GM23338 (cell line): ENCODE data around the gene TMEM255B. TPM values are rescaled to one million over a fixed set of nuclear protein-coding genes. Genes with fewer than 3 reads are reported as not detected.

ENCODE experiments used
- ATAC-seq: fragments of 200-7000 bp; cut with Tn5 transposase; 3 replicates; pipeline ENCODE4 v1.9.1; 2020
- DNase-seq: peaks from one replicate; pipeline ENCODE4 v3.0.0-alpha.2; 2015; ENCODE audit warnings: low spot score
- H2AFZ ChIP-seq: fragments of 200-600 bp; sonication (generic); 2 replicates; pipeline ENCODE4 v1.8.0; 2016; ENCODE audit warnings: antibody characterized with exemption, mild to moderate bottlenecking, moderate library complexity
- H3F3A ChIP-seq: fragments of 200-600 bp; sonication (generic); replicated peaks from 2 replicates; pipeline ENCODE4 v1.8.0; 2017; ENCODE audit warnings: antibody characterized with exemption, mixed run types, low read depth
- H3K27ac ChIP-seq: fragments of 200-600 bp; sonication (generic); 2 replicates; pipeline ENCODE4 v1.6.1; 2016; ENCODE audit warnings: low read depth
- H3K27me3 ChIP-seq: fragments of 200-600 bp; sonication (generic); 2 replicates; pipeline ENCODE4 v1.8.0; 2016; ENCODE audit warnings: mild to moderate bottlenecking, mixed run types, moderate library complexity; ENCODE audit not compliant: insufficient read depth
- H3K36me3 ChIP-seq: fragments of 200-600 bp; sonication (generic); 2 replicates; pipeline ENCODE4 v1.8.0; 2016; ENCODE audit warnings: mild to moderate bottlenecking; ENCODE audit not compliant: insufficient read depth
- H3K4me1 ChIP-seq: fragments of 200-600 bp; sonication (generic); 2 replicates; pipeline ENCODE4 v1.8.0; 2016; ENCODE audit warnings: mild to moderate bottlenecking, moderate library complexity; ENCODE audit not compliant: insufficient read depth
- H3K4me2 ChIP-seq: fragments of 200-600 bp; sonication (generic); 2 replicates; pipeline ENCODE4 v1.7.1; 2017; ENCODE audit warnings: mixed run types
- H3K4me3 ChIP-seq: fragments of 200-600 bp; sonication (generic); 2 replicates; pipeline ENCODE4 v1.6.1; 2016; ENCODE audit warnings: mixed run types
- H3K79me2 ChIP-seq: fragments of 200-600 bp; sonication (generic); replicated peaks from 2 replicates; pipeline ENCODE4 v1.8.0; 2017; ENCODE audit warnings: mild to moderate bottlenecking; ENCODE audit not compliant: insufficient read depth
- H3K9me2 ChIP-seq: fragments of 200-600 bp; sonication (generic); 2 replicates; pipeline ENCODE4 v1.8.0; 2017; ENCODE audit not compliant: insufficient read depth
- H4K20me1 ChIP-seq: fragments of 200-600 bp; sonication (generic); replicated peaks from 2 replicates; pipeline ENCODE4 v1.8.0; 2017; ENCODE audit warnings: mild to moderate bottlenecking; ENCODE audit not compliant: insufficient read depth
- H3K27ac Mint-ChIP-seq: 2 replicates; pipeline ENCODE4 v1.8.0; 2020; ENCODE audit warnings: inconsistent platforms, mild to moderate bottlenecking, moderate library complexity, mixed read lengths
- H3K27me3 Mint-ChIP-seq: 3 replicates; pipeline ENCODE4 v1.8.0; 2022; ENCODE audit warnings: low read depth, mild to moderate bottlenecking, moderate library complexity, mixed read lengths, inconsistent platforms; ENCODE audit not compliant: insufficient read depth, poor library complexity
- H3K36me3 Mint-ChIP-seq: 3 replicates; pipeline ENCODE4 v1.8.0; 2021; ENCODE audit warnings: low read depth, mild to moderate bottlenecking, inconsistent platforms, moderate library complexity, mixed read lengths
- H3K4me1 Mint-ChIP-seq: 3 replicates; pipeline ENCODE4 v1.8.0; 2020; ENCODE audit warnings: mild to moderate bottlenecking, inconsistent platforms, mixed read lengths
- H3K4me3 Mint-ChIP-seq: 3 replicates; pipeline ENCODE4 v1.8.0; 2021; ENCODE audit warnings: moderate library complexity, mild to moderate bottlenecking, inconsistent platforms, mixed read lengths
- H3K9me3 Mint-ChIP-seq: 3 replicates; pipeline ENCODE4 v1.8.0; 2020; ENCODE audit warnings: moderate library complexity, mild to moderate bottlenecking, inconsistent platforms, mixed read lengths
- CREB1 ChIP-seq: fragments of 250-450 bp; sonication (Bioruptor Pico); IDR thresholded peaks from 2 replicates; pipeline ENCODE4 v1.5.0; 2020; ENCODE audit warnings: low read depth, mild to moderate bottlenecking, moderate library complexity
- CTCF ChIP-seq, 2 experiments: fragments of 200-600 bp in 1 of 2; sonication (generic) in 1 of 2; conservative IDR thresholded peaks; 2 replicates each; pipeline versions ENCODE4 v1.5.1 to v1.6.1; 2016 to 2017; ENCODE audit warnings: antibody characterized with exemption in 2 of 2, low read depth in 2 of 2, mild to moderate bottlenecking in 2 of 2, moderate library complexity in 1 of 2
- EZH2 ChIP-seq: fragments of 200-600 bp; sonication (generic); IDR thresholded peaks from one replicate; pipeline ENCODE4 v1.8.0; 2017; ENCODE audit warnings: antibody characterized with exemption, mild to moderate bottlenecking, low read depth; ENCODE audit not compliant: unreplicated experiment
- EZH2phosphoT487 ChIP-seq: fragments of 200-600 bp; sonication (generic); IDR thresholded peaks from one replicate; pipeline ENCODE4 v1.8.1; 2018; ENCODE audit warnings: antibody characterized with exemption; ENCODE audit not compliant: unreplicated experiment
- JUNB ChIP-seq: IDR thresholded peaks from one replicate; pipeline ENCODE4 v1.6.1; 2016; ENCODE audit warnings: antibody characterized with exemption; ENCODE audit not compliant: unreplicated experiment
- NANOG ChIP-seq: IDR thresholded peaks from 2 replicates; pipeline ENCODE4 v1.6.1; 2016; ENCODE audit warnings: antibody characterized with exemption, borderline replicate concordance
- POLR2AphosphoS5 ChIP-seq: IDR thresholded peaks from 2 replicates; pipeline ENCODE4 v1.6.1; 2016; ENCODE audit warnings: antibody characterized with exemption, low read depth
- REST ChIP-seq: IDR thresholded peaks from one replicate; pipeline ENCODE4 v1.6.1; 2018; ENCODE audit warnings: antibody characterized with exemption; ENCODE audit not compliant: unreplicated experiment
- STAT1 ChIP-seq: IDR thresholded peaks from one replicate; pipeline ENCODE4 v1.6.1; 2016; ENCODE audit warnings: antibody characterized with exemption; ENCODE audit not compliant: unreplicated experiment
- ZNF114 ChIP-seq: fragments of 250-450 bp; sonication (Bioruptor Pico); IDR thresholded peaks from 2 replicates; pipeline ENCODE4 v1.5.0; 2020; ENCODE audit warnings: mild to moderate bottlenecking, moderate library complexity
- ZNF331 ChIP-seq: fragments of 250-450 bp; sonication (Bioruptor Pico); IDR thresholded peaks from 2 replicates; pipeline ENCODE4 v1.5.0; 2020; ENCODE audit warnings: low read depth, mild to moderate bottlenecking, moderate library complexity
- polyA plus RNA-seq: library from polyadenylated mRNA; unstranded; fragments of >200 nt; fragmentation: Nextera tagmentation; extraction: Ambion mirVana; gene quantifications from 2 replicates; pipeline ENCODE4 v1.2.1, GENCODE V29; 2016
- total RNA-seq: library from RNA; depleted of rRNA; stranded (reverse); fragments of >200 nt; shearing (Covaris generic); gene quantifications from 2 replicates; pipeline ENCODE4 v1.2.3, GENCODE V29; 2014
- TF ChIP-seq, protein P1 (sequence below): IDR thresholded peaks from 2 replicates; pipeline ENCODE4 v1.6.1; 2016; ENCODE audit warnings: antibody characterized with exemption
- TF ChIP-seq, protein P2 (sequence below): fragments of 250-450 bp; sonication (Bioruptor Pico); IDR thresholded peaks from 2 replicates; pipeline ENCODE4 v1.5.0; 2020; ENCODE audit warnings: mild to moderate bottlenecking, moderate library complexity

The TMEM255B gene
- total and polyA plus RNA-seq, 2 experiments from 2014 or later, result 0.69 to 4.4 TPM

- Histone ChIP-seq H3K4me3 (no peak overlapping the region), H3K27me3 (no peaks in the 10 kb centered on the region), H3K9me2 (no peaks in the 10 kb centered on the region), H3F3A (no peaks in the 10 kb centered on the region), H2AFZ (no peak overlapping the region), H3K36me3 (no peaks in the 10 kb centered on the region), H3K79me2 (no peaks in the 10 kb centered on the region), H3K27ac (no peak overlapping the region), H3K4me2 (no peak overlapping the region), H3K4me1 (no peaks in the 10 kb centered on the region), H4K20me1 (no peaks in the 10 kb centered on the region)
- H3K36me3 Mint-ChIP-seq, result no peaks in the 10 kb centered on the region
- H3K27me3 Mint-ChIP-seq, result peaks cover 5% of the 10 kb centered on the region
- no peak overlapping the region for H3K27ac Mint-ChIP-seq
- DNase-seq (no peak), ATAC-seq (no peak)
- no peak for TF ChIP-seq JUNB
- TF ChIP-seq STAT1, result no peak
- no peak for TF ChIP-seq ZNF114 (CRISPR knock-in tag)
- TF ChIP-seq ZNF331 (CRISPR knock-in tag), result no peak
- TF ChIP-seq, protein P1, sequence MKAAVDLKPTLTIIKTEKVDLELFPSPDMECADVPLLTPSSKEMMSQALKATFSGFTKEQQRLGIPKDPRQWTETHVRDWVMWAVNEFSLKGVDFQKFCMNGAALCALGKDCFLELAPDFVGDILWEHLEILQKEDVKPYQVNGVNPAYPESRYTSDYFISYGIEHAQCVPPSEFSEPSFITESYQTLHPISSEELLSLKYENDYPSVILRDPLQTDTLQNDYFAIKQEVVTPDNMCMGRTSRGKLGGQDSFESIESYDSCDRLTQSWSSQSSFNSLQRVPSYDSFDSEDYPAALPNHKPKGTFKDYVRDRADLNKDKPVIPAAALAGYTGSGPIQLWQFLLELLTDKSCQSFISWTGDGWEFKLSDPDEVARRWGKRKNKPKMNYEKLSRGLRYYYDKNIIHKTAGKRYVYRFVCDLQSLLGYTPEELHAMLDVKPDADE, result no peak
- TF ChIP-seq EZH2phosphoT487, result no peak
- no peak for TF ChIP-seq POLR2AphosphoS5
- TF ChIP-seq CTCF (conservative IDR thresholded peaks at IDR 0.05; ENCODE audit: low read depth in 2 of 2), result no peak
- no peak for TF ChIP-seq EZH2
- TF ChIP-seq, protein P2, sequence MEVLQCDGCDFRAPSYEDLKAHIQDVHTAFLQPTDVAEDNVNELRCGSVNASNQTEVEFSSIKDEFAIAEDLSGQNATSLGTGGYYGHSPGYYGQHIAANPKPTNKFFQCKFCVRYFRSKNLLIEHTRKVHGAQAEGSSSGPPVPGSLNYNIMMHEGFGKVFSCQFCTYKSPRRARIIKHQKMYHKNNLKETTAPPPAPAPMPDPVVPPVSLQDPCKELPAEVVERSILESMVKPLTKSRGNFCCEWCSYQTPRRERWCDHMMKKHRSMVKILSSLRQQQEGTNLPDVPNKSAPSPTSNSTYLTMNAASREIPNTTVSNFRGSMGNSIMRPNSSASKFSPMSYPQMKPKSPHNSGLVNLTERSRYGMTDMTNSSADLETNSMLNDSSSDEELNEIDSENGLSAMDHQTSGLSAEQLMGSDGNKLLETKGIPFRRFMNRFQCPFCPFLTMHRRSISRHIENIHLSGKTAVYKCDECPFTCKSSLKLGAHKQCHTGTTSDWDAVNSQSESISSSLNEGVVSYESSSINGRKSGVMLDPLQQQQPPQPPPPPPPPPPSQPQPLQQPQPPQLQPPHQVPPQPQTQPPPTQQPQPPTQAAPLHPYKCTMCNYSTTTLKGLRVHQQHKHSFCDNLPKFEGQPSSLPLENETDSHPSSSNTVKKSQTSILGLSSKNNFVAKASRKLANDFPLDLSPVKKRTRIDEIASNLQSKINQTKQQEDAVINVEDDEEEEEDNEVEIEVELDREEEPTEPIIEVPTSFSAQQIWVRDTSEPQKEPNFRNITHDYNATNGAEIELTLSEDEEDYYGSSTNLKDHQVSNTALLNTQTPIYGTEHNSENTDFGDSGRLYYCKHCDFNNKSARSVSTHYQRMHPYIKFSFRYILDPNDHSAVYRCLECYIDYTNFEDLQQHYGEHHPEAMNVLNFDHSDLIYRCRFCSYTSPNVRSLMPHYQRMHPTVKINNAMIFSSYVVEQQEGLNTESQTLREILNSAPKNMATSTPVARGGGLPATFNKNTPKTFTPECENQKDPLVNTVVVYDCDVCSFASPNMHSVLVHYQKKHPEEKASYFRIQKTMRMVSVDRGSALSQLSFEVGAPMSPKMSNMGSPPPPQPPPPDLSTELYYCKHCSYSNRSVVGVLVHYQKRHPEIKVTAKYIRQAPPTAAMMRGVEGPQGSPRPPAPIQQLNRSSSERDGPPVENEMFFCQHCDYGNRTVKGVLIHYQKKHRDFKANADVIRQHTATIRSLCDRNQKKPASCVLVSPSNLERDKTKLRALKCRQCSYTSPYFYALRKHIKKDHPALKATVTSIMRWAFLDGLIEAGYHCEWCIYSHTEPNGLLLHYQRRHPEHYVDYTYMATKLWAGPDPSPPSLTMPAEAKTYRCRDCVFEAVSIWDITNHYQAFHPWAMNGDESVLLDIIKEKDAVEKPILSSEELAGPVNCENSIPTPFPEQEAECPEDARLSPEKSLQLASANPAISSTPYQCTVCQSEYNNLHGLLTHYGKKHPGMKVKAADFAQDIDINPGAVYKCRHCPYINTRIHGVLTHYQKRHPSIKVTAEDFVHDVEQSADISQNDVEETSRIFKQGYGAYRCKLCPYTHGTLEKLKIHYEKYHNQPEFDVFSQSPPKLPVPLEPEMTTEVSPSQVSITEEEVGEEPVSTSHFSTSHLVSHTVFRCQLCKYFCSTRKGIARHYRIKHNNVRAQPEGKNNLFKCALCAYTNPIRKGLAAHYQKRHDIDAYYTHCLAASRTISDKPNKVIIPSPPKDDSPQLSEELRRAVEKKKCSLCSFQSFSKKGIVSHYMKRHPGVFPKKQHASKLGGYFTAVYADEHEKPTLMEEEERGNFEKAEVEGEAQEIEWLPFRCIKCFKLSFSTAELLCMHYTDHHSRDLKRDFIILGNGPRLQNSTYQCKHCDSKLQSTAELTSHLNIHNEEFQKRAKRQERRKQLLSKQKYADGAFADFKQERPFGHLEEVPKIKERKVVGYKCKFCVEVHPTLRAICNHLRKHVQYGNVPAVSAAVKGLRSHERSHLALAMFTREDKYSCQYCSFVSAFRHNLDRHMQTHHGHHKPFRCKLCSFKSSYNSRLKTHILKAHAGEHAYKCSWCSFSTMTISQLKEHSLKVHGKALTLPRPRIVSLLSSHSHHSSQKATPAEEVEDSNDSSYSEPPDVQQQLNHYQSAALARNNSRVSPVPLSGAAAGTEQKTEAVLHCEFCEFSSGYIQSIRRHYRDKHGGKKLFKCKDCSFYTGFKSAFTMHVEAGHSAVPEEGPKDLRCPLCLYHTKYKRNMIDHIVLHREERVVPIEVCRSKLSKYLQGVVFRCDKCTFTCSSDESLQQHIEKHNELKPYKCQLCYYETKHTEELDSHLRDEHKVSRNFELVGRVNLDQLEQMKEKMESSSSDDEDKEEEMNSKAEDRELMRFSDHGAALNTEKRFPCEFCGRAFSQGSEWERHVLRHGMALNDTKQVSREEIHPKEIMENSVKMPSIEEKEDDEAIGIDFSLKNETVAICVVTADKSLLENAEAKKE, result no peak
- TF ChIP-seq REST, result no peak
- TF ChIP-seq CREB1 (CRISPR knock-in tag), result no peak
- TF ChIP-seq NANOG, result no peak
- H3K4me1 Mint-ChIP-seq, result no peaks in the 10 kb centered on the region
- no peaks in the 10 kb centered on the region for H3K9me3 Mint-ChIP-seq
- no peak overlapping the region for H3K4me3 Mint-ChIP-seq
Measured at GRCh38 chr13:113798200-113798811, 39.3 kb downstream of the TMEM255B start.
